SU-DHL-6 (cell line): Measurements from ENCODE around the gene FKRP.

Experiments
- H2AFZ ChIP-seq: fragments of 200-600 bp; sonication (generic); 2 replicates; pipeline ENCODE4 v1.6.1; 2014; ENCODE audit warnings: low read depth, mild to moderate bottlenecking, moderate library complexity, mixed read lengths, antibody characterized with exemption, low read length; ENCODE audit not compliant: severe bottlenecking
- H3F3A ChIP-seq: fragments of 200-600 bp; shearing (Covaris generic); 2 replicates; pipeline ENCODE4 v1.6.0; 2016; ENCODE audit warnings: antibody characterized with exemption, mild to moderate bottlenecking; ENCODE audit not compliant: insufficient read depth
- H3K27ac ChIP-seq: fragments of 200-600 bp; sonication (generic); 2 replicates; pipeline ENCODE4 v1.5.1; 2016; ENCODE audit warnings: low read depth, mild to moderate bottlenecking, low read length, moderate library complexity, mixed read lengths
- H3K27me3 ChIP-seq: fragments of 200-600 bp; sonication (generic), shearing (Covaris generic); 2 replicates; pipeline ENCODE4 v1.6.0; 2014; ENCODE audit warnings: mild to moderate bottlenecking, low read length
- H3K36me3 ChIP-seq: fragments of 200-600 bp; sonication (generic); 2 replicates; pipeline ENCODE4 v1.6.1; 2014; ENCODE audit warnings: mild to moderate bottlenecking, low read length, mixed read lengths
- H3K4me2 ChIP-seq: fragments of 300-600, 200-600 bp; shearing (Covaris generic), sonication (generic); 2 replicates; pipeline ENCODE4 v1.6.0; 2014; ENCODE audit warnings: low read length, low read depth, mild to moderate bottlenecking; ENCODE audit not compliant: poor library complexity, severe bottlenecking
- H3K4me3 ChIP-seq: fragments of 200-600 bp; sonication (generic); 2 replicates; pipeline ENCODE4 v1.5.1; 2014; ENCODE audit warnings: antibody characterized with exemption, low read length, mild to moderate bottlenecking, mixed read lengths; ENCODE audit not compliant: insufficient read depth, poor library complexity, severe bottlenecking
- H3K79me2 ChIP-seq: fragments of 200-600 bp; sonication (generic); 2 replicates; pipeline ENCODE4 v1.6.1; 2014; ENCODE audit warnings: mild to moderate bottlenecking, low read length, moderate library complexity; ENCODE audit not compliant: insufficient read depth
- H3K9ac ChIP-seq: fragments of 200-600 bp; sonication (generic); 2 replicates; pipeline ENCODE4 v1.7.0; 2014; ENCODE audit warnings: mild to moderate bottlenecking, low read length
- H3K9me2 ChIP-seq: fragments of 200-600 bp; sonication (generic); replicated peaks from 2 replicates; pipeline ENCODE4 v1.6.1; 2014; ENCODE audit warnings: low read length; ENCODE audit not compliant: insufficient read depth
- H3K9me3 ChIP-seq: fragments of 200-600 bp; sonication (generic); 2 replicates; pipeline ENCODE4 v1.6.1; 2014; ENCODE audit warnings: low read length, mixed read lengths; ENCODE audit not compliant: insufficient read depth
- H4K20me1 ChIP-seq: fragments of 200-600 bp; sonication (generic); 2 replicates; pipeline ENCODE4 v1.6.1; 2014; ENCODE audit warnings: low read depth, mild to moderate bottlenecking, antibody characterized with exemption, low read length, moderate library complexity, mixed read lengths
- EZH2phosphoT487 ChIP-seq: fragments of 200-600 bp; sonication (generic), shearing (Covaris generic); conservative IDR thresholded peaks from 2 replicates; pipeline ENCODE4 v1.6.1; 2018; ENCODE audit warnings: mild to moderate bottlenecking, antibody characterized with exemption, low read length, moderate library complexity, mixed read lengths
- TF ChIP-seq, protein P1 (sequence below): fragments of 200-600 bp; sonication (generic); IDR thresholded peaks from one replicate; pipeline ENCODE4 v1.5.1; 2017; ENCODE audit warnings: antibody characterized with exemption, mild to moderate bottlenecking, low read length, moderate library complexity; ENCODE audit not compliant: insufficient read depth, poor library complexity, severe bottlenecking

FKRP gene

DNA sequence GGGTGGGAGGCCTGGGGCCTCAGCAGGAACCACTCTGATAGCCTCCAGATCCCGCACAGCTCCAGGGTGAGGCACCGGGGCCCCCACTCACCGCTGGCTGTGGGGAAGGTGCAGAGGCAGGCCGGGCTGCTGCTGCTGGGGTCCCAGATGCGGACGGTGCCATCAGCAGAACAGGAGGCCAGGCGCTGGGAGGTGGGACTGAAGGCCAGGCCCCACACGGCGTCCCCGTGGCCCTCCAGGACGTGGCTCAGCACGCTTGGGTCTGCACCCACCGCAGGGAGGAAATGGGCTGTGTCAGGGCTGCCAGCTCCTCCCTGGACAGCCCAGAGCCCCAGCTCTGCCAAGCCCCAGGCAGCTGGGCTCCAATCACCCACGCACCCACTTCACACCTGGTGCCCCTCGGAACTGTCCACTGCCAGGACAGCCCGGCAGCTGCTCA lies 22.8 kb upstream of the FKRP start:
- TF ChIP-seq EZH2phosphoT487: no peak
- TF ChIP-seq, protein P1, sequence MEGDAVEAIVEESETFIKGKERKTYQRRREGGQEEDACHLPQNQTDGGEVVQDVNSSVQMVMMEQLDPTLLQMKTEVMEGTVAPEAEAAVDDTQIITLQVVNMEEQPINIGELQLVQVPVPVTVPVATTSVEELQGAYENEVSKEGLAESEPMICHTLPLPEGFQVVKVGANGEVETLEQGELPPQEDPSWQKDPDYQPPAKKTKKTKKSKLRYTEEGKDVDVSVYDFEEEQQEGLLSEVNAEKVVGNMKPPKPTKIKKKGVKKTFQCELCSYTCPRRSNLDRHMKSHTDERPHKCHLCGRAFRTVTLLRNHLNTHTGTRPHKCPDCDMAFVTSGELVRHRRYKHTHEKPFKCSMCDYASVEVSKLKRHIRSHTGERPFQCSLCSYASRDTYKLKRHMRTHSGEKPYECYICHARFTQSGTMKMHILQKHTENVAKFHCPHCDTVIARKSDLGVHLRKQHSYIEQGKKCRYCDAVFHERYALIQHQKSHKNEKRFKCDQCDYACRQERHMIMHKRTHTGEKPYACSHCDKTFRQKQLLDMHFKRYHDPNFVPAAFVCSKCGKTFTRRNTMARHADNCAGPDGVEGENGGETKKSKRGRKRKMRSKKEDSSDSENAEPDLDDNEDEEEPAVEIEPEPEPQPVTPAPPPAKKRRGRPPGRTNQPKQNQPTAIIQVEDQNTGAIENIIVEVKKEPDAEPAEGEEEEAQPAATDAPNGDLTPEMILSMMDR: no peak
- Histone ChIP-seq H3F3A (peaks cover 21% of the 10 kb centered on the region), H3K27ac (no peak overlapping the region), H3K9me2 (no peaks in the 10 kb centered on the region), H4K20me1 (no peaks in the 10 kb centered on the region), H3K79me2 (no peaks in the 10 kb centered on the region; the same call in 1 of the 2 replicates), H3K36me3 (no peaks in the 10 kb centered on the region), H3K4me3 (no peak overlapping the region), H3K4me2 (no peak overlapping the region), H3K9me3 (no peaks in the 10 kb centered on the region), H3K27me3 (no peaks in the 10 kb centered on the region), H3K9ac (no peak overlapping the region), H2AFZ (no peak overlapping the region)

DNA sequence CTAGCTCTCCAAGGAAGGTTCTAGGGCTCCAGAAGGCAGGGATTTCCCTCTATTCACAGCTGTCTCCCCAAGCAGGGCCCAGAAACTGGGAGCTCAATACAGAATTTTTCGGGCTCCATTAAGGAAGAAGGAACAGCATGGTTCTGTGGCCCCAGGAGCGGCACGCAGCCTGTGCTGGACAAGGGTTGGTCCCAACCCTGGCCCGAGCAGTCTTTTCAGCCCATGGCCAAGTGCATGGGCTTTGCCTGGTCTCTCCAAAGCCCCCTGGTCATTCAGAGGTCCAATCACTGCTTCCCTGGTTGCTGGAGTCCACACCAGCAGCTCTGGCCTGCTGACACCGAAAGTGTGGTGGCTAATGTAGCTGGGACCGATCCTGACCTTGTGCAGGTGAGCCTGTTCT lies 22.4 kb upstream of the FKRP start:
- Histone ChIP-seq H3K9me2 (no peaks in the 10 kb centered on the region), H3K4me3 (no peak overlapping the region), H3K27ac (no peak overlapping the region), H3K79me2 (no peaks in the 10 kb centered on the region; the same call in 1 of the 2 replicates), H3K4me2 (no peak overlapping the region), H3F3A (peaks cover 17% of the 10 kb centered on the region), H3K27me3 (no peaks in the 10 kb centered on the region), H3K9me3 (no peaks in the 10 kb centered on the region), H2AFZ (no peak overlapping the region), H3K9ac (no peak overlapping the region), H4K20me1 (no peaks in the 10 kb centered on the region), H3K36me3 (no peaks in the 10 kb centered on the region)
- TF ChIP-seq, protein P1: no peak
- no peak for TF ChIP-seq EZH2phosphoT487

DNA sequence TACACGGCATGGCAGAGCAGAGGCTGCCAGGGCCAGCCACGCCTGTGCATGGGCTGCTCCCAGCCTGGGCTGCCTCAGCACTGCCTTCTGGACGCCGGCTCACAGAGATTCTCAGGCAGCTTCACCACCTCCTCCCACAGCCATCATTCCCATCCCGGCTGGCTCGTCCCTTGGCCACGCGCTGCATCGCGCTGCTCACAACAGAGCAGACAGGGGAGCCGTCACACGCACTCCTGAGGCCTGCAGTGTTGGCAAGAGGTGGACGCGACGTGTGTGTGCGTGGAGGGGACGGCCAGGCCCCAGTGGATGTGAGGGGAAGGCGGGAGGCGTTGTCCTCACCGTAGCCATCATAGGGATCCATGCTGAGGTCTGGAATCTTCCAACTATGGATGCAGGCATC lies 21.4 kb upstream of the FKRP start:
- H3K4me2 ChIP-seq: no peak overlapping the region
- no peak overlapping the region for H2AFZ ChIP-seq
- TF ChIP-seq, protein P1: no peak
- TF ChIP-seq EZH2phosphoT487: no peak
- no peaks in the 10 kb centered on the region for H4K20me1 ChIP-seq
- H3K79me2 ChIP-seq: no peaks in the 10 kb centered on the region; the same call in 1 of the 2 replicates
- H3K9me2 ChIP-seq: no peaks in the 10 kb centered on the region
- H3K9me3 ChIP-seq: no peaks in the 10 kb centered on the region
- no peak overlapping the region for H3K4me3 ChIP-seq
- H3K27ac ChIP-seq: no peak overlapping the region
- no peaks in the 10 kb centered on the region for H3K27me3 ChIP-seq
- no peaks in the 10 kb centered on the region for H3K36me3 ChIP-seq
- H3F3A ChIP-seq: peaks cover 7% of the 10 kb centered on the region
- no peak overlapping the region for H3K9ac ChIP-seq
